ENCODE measurements around the gene LRP11. TPM values are rescaled to one million over a fixed set of nuclear protein-coding genes. Genes with fewer than 3 reads are reported as not detected.

The LRP11 gene
- polyA plus RNA-seq, 1 donor from 2014 or later: 57.0 TPM

- no peak overlapping the region for H3K4me2 ChIP-seq (ENCODE audit: low read length)
- H3K4me3 ChIP-seq (ENCODE audit: low read length): no peak overlapping the region
Measured at GRCh38 chr6:149846321-149846720, 17.8 kb downstream of the LRP11 start.

GRCh38 chr6:149845549-149845948 is 18.6 kb downstream of the LRP11 start:
- Histone ChIP-seq H3K9me3 (ENCODE audit: low read length) (no peaks in the 10 kb centered on the region), H3K36me3 (ENCODE audit: insufficient read depth, low read length) (no peaks in the 10 kb centered on the region), H3K9me2 (ENCODE audit: insufficient read depth, low read length) (no peaks in the 10 kb centered on the region), H3K9ac (ENCODE audit: low read length) (no peak overlapping the region), H3K79me2 (replicated peaks; ENCODE audit: insufficient read depth, low read length) (no peaks in the 10 kb centered on the region), H3K4me2 (ENCODE audit: low read length) (no peak overlapping the region), H3K4me3 (ENCODE audit: low read length) (no peak overlapping the region), H3K27ac (ENCODE audit: low read length) (no peak overlapping the region), H3K27me3 (ENCODE audit: insufficient read depth, low read depth, low read length) (no peaks in the 10 kb centered on the region), H4K20me1 (ENCODE audit: insufficient read depth) (no peaks in the 10 kb centered on the region), H3F3A (ENCODE audit: insufficient read depth, low read length, poor library complexity, severe bottlenecking) (no peaks in the 10 kb centered on the region), H2AFZ (ENCODE audit: low read depth, low read length) (no peak overlapping the region)
- TF ChIP-seq REST (IDR thresholded peaks at IDR 0.05; ENCODE audit: borderline replicate concordance) (no peak), MXI1 (conservative IDR thresholded peaks at IDR 0.05; ENCODE audit: poor library complexity, severe bottlenecking) (no peak), EP300 (conservative IDR thresholded peaks at IDR 0.05; ENCODE audit: poor library complexity, severe bottlenecking) (no peak), EZH2 (IDR thresholded peaks at IDR 0.05; ENCODE audit: borderline replicate concordance, insufficient read depth, low read length, poor library complexity, severe bottlenecking) (no peak), SMC3 (conservative IDR thresholded peaks at IDR 0.05; ENCODE audit: poor library complexity) (no peak), POLR2AphosphoS5 (IDR thresholded peaks at IDR 0.05) (no peak), TAF1 (IDR thresholded peaks at IDR 0.05; ENCODE audit: low read depth) (no peak), RAD21 (conservative IDR thresholded peaks at IDR 0.05) (no peak)

More at GRCh38 chr6:149846321-149846720, 17.8 kb downstream of the LRP11 start:
- Histone ChIP-seq H3K27me3 (ENCODE audit: insufficient read depth, low read depth, low read length) (no peaks in the 10 kb centered on the region), H3K79me2 (replicated peaks; ENCODE audit: insufficient read depth, low read length) (no peaks in the 10 kb centered on the region), H3F3A (ENCODE audit: insufficient read depth, low read length, poor library complexity, severe bottlenecking) (no peaks in the 10 kb centered on the region), H3K9me2 (ENCODE audit: insufficient read depth, low read length) (no peaks in the 10 kb centered on the region), H3K9ac (ENCODE audit: low read length) (no peak overlapping the region), H2AFZ (ENCODE audit: low read depth, low read length) (no peak overlapping the region), H3K36me3 (ENCODE audit: insufficient read depth, low read length) (no peaks in the 10 kb centered on the region), H4K20me1 (ENCODE audit: insufficient read depth) (no peaks in the 10 kb centered on the region), H3K9me3 (ENCODE audit: low read length) (no peaks in the 10 kb centered on the region), H3K27ac (ENCODE audit: low read length) (no peak overlapping the region)
- TF ChIP-seq POLR2AphosphoS5 (IDR thresholded peaks at IDR 0.05): no peak
- TF ChIP-seq EZH2 (IDR thresholded peaks at IDR 0.05; ENCODE audit: borderline replicate concordance, insufficient read depth, low read length, poor library complexity, severe bottlenecking): no peak
- TF ChIP-seq TAF1 (IDR thresholded peaks at IDR 0.05; ENCODE audit: low read depth): no peak
- no peak for TF ChIP-seq EP300 (conservative IDR thresholded peaks at IDR 0.05; ENCODE audit: poor library complexity, severe bottlenecking)
- TF ChIP-seq CTCF (IDR thresholded peaks at IDR 0.05; ENCODE audit: poor library complexity, severe bottlenecking): no peak
- no peak for TF ChIP-seq REST (IDR thresholded peaks at IDR 0.05; ENCODE audit: borderline replicate concordance)
- TF ChIP-seq SMC3 (conservative IDR thresholded peaks at IDR 0.05; ENCODE audit: poor library complexity): no peak
- TF ChIP-seq MXI1 (conservative IDR thresholded peaks at IDR 0.05; ENCODE audit: poor library complexity, severe bottlenecking): no peak
- no peak for TF ChIP-seq RAD21 (conservative IDR thresholded peaks at IDR 0.05)

Measured in neural cell (in vitro differentiated cells).